ENCODE results near the gene KATNAL1. TPM values are rescaled to one million over a fixed set of nuclear protein-coding genes. Genes with fewer than 3 reads are reported as not detected.

Gene KATNAL1
- total and polyA plus RNA-seq, 10 of the 15 experiments (the other 5 are each of a cell fraction or from before 2014, with no cell fraction given) = 6.5 to 18.7 (median 11.7) TPM

- peak; percentile 61 for TF ChIP-seq ATF2 (IDR thresholded peaks at IDR 0.05; ENCODE audit: low read length)
- peak; percentile 23; the same call in 1 of the 2 replicates for TF ChIP-seq JUNB (IDR thresholded peaks at IDR 0.05)
- peak; percentile 13 for TF ChIP-seq CUX1 (IDR thresholded peaks at IDR 0.05; ENCODE audit: insufficient replicate concordance, low read depth, low read length)
- TF ChIP-seq EED (IDR thresholded peaks at IDR 0.05; ENCODE audit: low read depth) = peak; percentile 58
- no peak for TF ChIP-seq POLR2AphosphoS5 (IDR thresholded peaks at IDR 0.05; ENCODE audit: low read length)
Observed at GRCh38 chr13:30159446-30159839, 147.9 kb downstream of the KATNAL1 start (continued).
